Neuronal stem cell (in vitro differentiated cells): ENCODE results near the gene CACNG4.

Experiments
- DNase-seq: peaks from one replicate; pipeline ENCODE4 v3.0.0-alpha.2; 2013; ENCODE audit warnings: low spot score
- H2AFZ ChIP-seq: one replicate; pipeline ENCODE4 v1.6.1; 2013; ENCODE audit warnings: mild to moderate bottlenecking, low read length, inconsistent platforms
- H2AK5ac ChIP-seq: 2 replicates; pipeline ENCODE4 v1.6.1; 2013; ENCODE audit warnings: low read depth, mild to moderate bottlenecking, inconsistent platforms, low read length, moderate library complexity, mixed read lengths
- H2BK120ac ChIP-seq: 2 replicates; pipeline ENCODE4 v1.6.1; 2013; ENCODE audit warnings: low read depth, mild to moderate bottlenecking, inconsistent platforms, low read length, moderate library complexity, mixed read lengths
- H2BK12ac ChIP-seq: one replicate; pipeline ENCODE4 v1.6.1; 2013; ENCODE audit warnings: low read length, inconsistent platforms
- H2BK15ac ChIP-seq: 2 replicates; pipeline ENCODE4 v1.6.1; 2013; ENCODE audit warnings: mild to moderate bottlenecking, low read length, inconsistent platforms, mixed read lengths
- H2BK5ac ChIP-seq: one replicate; pipeline ENCODE4 v1.6.1; 2013; ENCODE audit warnings: inconsistent platforms, mild to moderate bottlenecking, low read length, moderate library complexity
- H3K14ac ChIP-seq: one replicate; pipeline ENCODE4 v1.6.1; 2013; ENCODE audit warnings: low read length, inconsistent platforms
- H3K18ac ChIP-seq: 2 replicates; pipeline ENCODE4 v1.6.1; 2013; ENCODE audit warnings: low read length, inconsistent platforms
- H3K23ac ChIP-seq: 2 replicates; pipeline ENCODE4 v1.6.1; 2013; ENCODE audit warnings: low read depth, mild to moderate bottlenecking, mixed read lengths, low read length, inconsistent platforms; ENCODE audit not compliant: poor library complexity
- H3K27ac ChIP-seq: replicated peaks from 3 replicates; pipeline ENCODE4 v1.5.1; 2013; ENCODE audit warnings: low read length, inconsistent platforms
- H3K27me3 ChIP-seq, 3 experiments: 2 replicates each; pipeline ENCODE4 v1.6.1; 2013; ENCODE audit warnings: low read length in 3 of 3, mild to moderate bottlenecking in 2 of 3, inconsistent platforms in 1 of 3, low read depth in 1 of 3, mixed read lengths in 1 of 3, moderate library complexity in 1 of 3; ENCODE audit not compliant: control insufficient read depth in 3 of 3, insufficient read depth in 3 of 3
- H3K36me3 ChIP-seq, 2 donors: replicated peaks in 1 of 2; 2 replicates each; pipeline ENCODE4 v1.6.1; 2013; ENCODE audit warnings: low read length in 2 of 2; ENCODE audit not compliant: control insufficient read depth in 2 of 2, insufficient read depth in 2 of 2
- H3K4ac ChIP-seq: 2 replicates; pipeline ENCODE4 v1.6.1; 2013; ENCODE audit warnings: inconsistent platforms, mild to moderate bottlenecking, low read length, moderate library complexity
- H3K4me1 ChIP-seq, 2 donors: 1 replicate in 1 of 2; 2 replicates in 1 of 2; pipeline ENCODE4 v1.6.1; 2013; ENCODE audit warnings: low read length in 2 of 2, low read depth in 1 of 2; ENCODE audit not compliant: control insufficient read depth in 2 of 2, insufficient read depth in 1 of 2
- H3K4me2 ChIP-seq: one replicate; pipeline ENCODE4 v1.6.1; 2013; ENCODE audit warnings: mild to moderate bottlenecking, low read length, inconsistent platforms; ENCODE audit not compliant: insufficient read depth, poor library complexity, severe bottlenecking
- H3K4me3 ChIP-seq, 2 donors: 2 replicates each; pipeline ENCODE4 v1.5.1; 2013; ENCODE audit warnings: low read length in 2 of 2, mild to moderate bottlenecking in 2 of 2, inconsistent platforms in 1 of 2, moderate library complexity in 1 of 2
- H3K79me1 ChIP-seq: one replicate; pipeline ENCODE4 v1.6.1; 2013; ENCODE audit warnings: low read depth, mild to moderate bottlenecking, inconsistent platforms, low read length, moderate library complexity
- H3K9ac ChIP-seq: one replicate; pipeline ENCODE4 v1.6.1; 2013; ENCODE audit warnings: mild to moderate bottlenecking, low read depth, low read length, inconsistent platforms; ENCODE audit not compliant: poor library complexity
- H3K9me3 ChIP-seq, 2 donors: replicated peaks in 1 of 2; 2 replicates each; pipeline versions ENCODE3 to v1.6.1; 2013; ENCODE audit warnings: low read length in 2 of 2, mild to moderate bottlenecking in 2 of 2, inconsistent platforms in 1 of 2, low read depth in 1 of 2, mixed read lengths in 1 of 2, moderate library complexity in 1 of 2; ENCODE audit not compliant: control insufficient read depth in 2 of 2, insufficient read depth in 1 of 2
- H4K8ac ChIP-seq: one replicate; pipeline ENCODE4 v1.6.1; 2013; ENCODE audit warnings: low read depth, mild to moderate bottlenecking, inconsistent platforms, low read length, moderate library complexity
- H4K91ac ChIP-seq: one replicate; pipeline ENCODE4 v1.6.1; 2013; ENCODE audit warnings: low read length, low read depth, mild to moderate bottlenecking, inconsistent platforms; ENCODE audit not compliant: poor library complexity
- WGBS, 2 donors: extraction: QIAGEN DNeasy Blood & Tissue Kit; methylation state at CpG; one replicate each; pipeline ENCODE4 v1.1.7; 2013; ENCODE audit warnings: missing lambda C conversion rate in 2 of 2, mixed read lengths in 1 of 2; ENCODE audit not compliant: insufficient read length in 2 of 2, insufficient replicate concordance in 1 of 2; ENCODE audit errors: extremely low coverage in 2 of 2; 5-methylcytosine and 5-hydroxymethylcytosine counted together

CACNG4 gene

DNA sequence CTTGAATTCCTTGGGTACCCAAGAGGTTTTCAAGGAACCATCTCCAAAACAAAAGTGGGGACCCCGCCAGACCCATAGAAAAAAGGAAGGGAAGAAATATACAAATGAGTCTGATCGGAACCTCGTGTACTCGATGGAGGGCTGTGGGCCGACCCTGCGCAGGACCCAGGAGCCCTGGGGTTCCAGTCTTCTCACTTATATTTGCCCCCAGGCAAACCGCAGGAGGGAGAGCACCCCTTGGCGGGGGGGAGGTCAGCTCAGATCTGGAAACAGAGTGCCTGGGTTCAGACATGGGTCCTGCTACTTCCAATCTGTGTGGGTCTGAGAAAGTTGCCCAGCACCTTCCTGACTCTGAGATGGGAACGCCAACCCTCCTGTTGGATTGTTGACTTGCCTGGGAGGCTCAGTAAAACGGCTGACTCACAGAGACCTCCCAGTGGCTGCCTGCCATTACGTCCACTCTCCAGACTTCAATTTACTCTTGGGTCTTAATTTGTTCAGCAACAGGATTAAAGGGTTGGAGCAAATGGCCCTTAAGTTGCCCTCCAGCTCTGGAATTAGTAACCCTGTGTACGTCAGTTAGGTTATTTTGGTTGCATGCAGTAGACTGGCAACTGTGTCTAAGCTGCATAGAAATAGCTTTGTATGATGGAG is 24.9 kb upstream of the CACNG4 start:
- peaks cover 5 to 6% of the 10 kb centered on the region in 2 donors for H3K9me3 ChIP-seq
- H3K36me3 ChIP-seq, result no peaks in the 10 kb centered on the region
- peaks cover 0 to 25% (median 0%) of the 10 kb centered on the region in 3 experiments for H3K27me3 ChIP-seq
- H3K14ac ChIP-seq, result no peak overlapping the region
- no peak overlapping the region for H2BK120ac ChIP-seq
- H3K4me2 ChIP-seq, result no peak overlapping the region
- H3K4ac ChIP-seq, result no peak overlapping the region
- H3K9ac ChIP-seq, result no peak overlapping the region
- no peak for DNase-seq
- H2BK5ac ChIP-seq, result no peak overlapping the region
- H2BK12ac ChIP-seq, result no peak overlapping the region
- H2BK15ac ChIP-seq, result no peak overlapping the region
- H2AK5ac ChIP-seq, result no peak overlapping the region
- H3K4me3 ChIP-seq, result no peak overlapping the region
- no peaks in the 10 kb centered on the region for H3K79me1 ChIP-seq
- H4K8ac ChIP-seq, result no peak overlapping the region
- no peak overlapping the region for H3K18ac ChIP-seq
- H2AFZ ChIP-seq, result no peak overlapping the region
- no peak overlapping the region for H3K23ac ChIP-seq
- no CpG with 5 or more reads among the region's 12 CpGs for WGBS, 2 donors
- H3K27ac ChIP-seq, result no peak overlapping the region
- H3K4me1 ChIP-seq, result peaks cover 3 to 6% of the 10 kb centered on the region in 2 donors
- H4K91ac ChIP-seq, result no peak overlapping the region

- Histone ChIP-seq H4K91ac (no peak overlapping the region), H3K18ac (no peak overlapping the region), H2BK12ac (no peak overlapping the region), H3K9me3 (peaks cover 5 to 6% of the 10 kb centered on the region in 2 donors), H3K79me1 (no peaks in the 10 kb centered on the region), H3K4me3 (no peak overlapping the region), H4K8ac (no peak overlapping the region), H3K27me3 (peaks cover 0 to 40% (median 0%) of the 10 kb centered on the region in 3 experiments), H3K4ac (no peak overlapping the region), H3K14ac (no peak overlapping the region), H3K23ac (no peak overlapping the region), H2BK5ac (no peak overlapping the region), H3K4me1 (peaks cover 3 to 10% of the 10 kb centered on the region in 2 donors), H2BK120ac (no peak overlapping the region), H2AK5ac (no peak overlapping the region), H3K9ac (no peak overlapping the region), H3K4me2 (no peak overlapping the region), H2BK15ac (no peak overlapping the region), H3K36me3 (no peaks in the 10 kb centered on the region), H2AFZ (no peak overlapping the region), H3K27ac (no peak overlapping the region)
- no peak for DNase-seq
- no CpG with 5 or more reads among the region's 3 CpGs for WGBS, 2 donors
Measured at GRCh38 chr17:66941249-66941648, 23.3 kb upstream of the CACNG4 start.

DNA sequence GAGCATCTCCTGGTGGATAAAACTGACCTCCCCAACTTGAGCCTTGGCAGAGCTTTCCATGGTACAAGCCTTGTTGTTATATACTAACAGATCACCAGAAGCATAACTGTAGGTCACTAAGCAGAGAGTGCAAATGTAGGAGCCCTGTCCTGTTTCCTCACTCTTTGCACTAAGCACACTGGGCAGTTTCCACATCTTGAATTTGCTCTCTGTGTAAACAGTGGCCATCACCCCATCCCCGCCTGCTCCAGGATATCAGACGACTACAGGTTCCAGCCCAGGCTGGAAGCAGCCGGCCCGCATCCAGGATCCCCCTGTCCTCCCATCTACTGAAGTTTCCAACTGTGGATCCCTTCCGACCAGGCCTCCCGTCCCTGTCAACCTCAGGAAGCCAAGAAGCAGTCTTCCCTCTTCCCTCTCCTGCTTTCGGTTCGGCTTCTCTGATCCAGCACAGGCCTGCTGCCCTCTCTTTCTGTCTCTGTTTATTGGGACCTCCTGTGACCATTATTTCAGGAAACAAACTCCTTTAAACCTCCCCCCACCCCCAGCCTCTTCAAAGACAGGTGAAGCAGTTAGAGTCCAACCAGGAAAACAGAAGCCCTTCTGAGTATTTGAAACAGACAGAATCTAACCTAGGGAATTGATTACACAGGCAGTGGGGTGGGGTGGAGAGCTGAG is 22.6 kb upstream of the CACNG4 start:
- Histone ChIP-seq H4K8ac (no peak overlapping the region), H3K9me3 (peaks cover 5 to 6% of the 10 kb centered on the region in 2 donors), H2AK5ac (no peak overlapping the region), H3K4me2 (no peak overlapping the region), H2AFZ (peak overlapping the region; percentile 72), H3K27ac (no peak overlapping the region), H3K27me3 (peaks cover 0 to 47% (median 0%) of the 10 kb centered on the region in 3 experiments), H2BK5ac (no peak overlapping the region), H2BK120ac (no peak overlapping the region), H3K14ac (no peak overlapping the region), H3K79me1 (no peaks in the 10 kb centered on the region), H3K4me1 (peaks cover 3 to 10% of the 10 kb centered on the region in 2 donors), H4K91ac (no peak overlapping the region), H3K4me3 (no peak overlapping the region), H3K23ac (no peak overlapping the region), H3K18ac (no peak overlapping the region), H3K36me3 (no peaks in the 10 kb centered on the region), H3K9ac (no peak overlapping the region), H2BK12ac (no peak overlapping the region), H2BK15ac (no peak overlapping the region), H3K4ac (no peak overlapping the region)
- DNase-seq, result no peak
- no CpG with 5 or more reads among the region's 8 CpGs for WGBS, 2 donors

- H2AK5ac ChIP-seq, result no peak overlapping the region
Measured at GRCh38 chr17:66942451-66943264, 21.8 kb upstream of the CACNG4 start.

More at GRCh38 chr17:66942451-66943264, 21.8 kb upstream of the CACNG4 start:
- H2BK15ac ChIP-seq, result no peak overlapping the region
- no peak overlapping the region for H4K8ac ChIP-seq
- H3K4me2 ChIP-seq, result no peak overlapping the region
- peaks cover 3 to 10% of the 10 kb centered on the region in 2 donors for H3K4me1 ChIP-seq
- H3K27ac ChIP-seq, result no peak overlapping the region
- no peak overlapping the region for H3K14ac ChIP-seq
- H3K27me3 ChIP-seq, result peaks cover 0 to 52% (median 0%) of the 10 kb centered on the region in 3 experiments
- no peaks in the 10 kb centered on the region for H3K36me3 ChIP-seq
- H2BK120ac ChIP-seq, result no peak overlapping the region
- H3K9me3 ChIP-seq, result peaks cover 2 to 5% of the 10 kb centered on the region in 2 donors
- H2AFZ ChIP-seq, result peak overlapping the region; percentile 72
- no peak overlapping the region for H4K91ac ChIP-seq
- H2BK12ac ChIP-seq, result no peak overlapping the region
- no peak overlapping the region for H3K4ac ChIP-seq
- H3K4me3 ChIP-seq, result peak overlapping the region in 1 of 2 donors; percentile 32
- H3K23ac ChIP-seq, result no peak overlapping the region
- no peak overlapping the region for H2BK5ac ChIP-seq
- H3K9ac ChIP-seq, result no peak overlapping the region
- no peak overlapping the region for H3K18ac ChIP-seq
- DNase-seq, result no peak
- WGBS, 2 donors, result no CpG with 5 or more reads among the region's 8 CpGs
- H3K79me1 ChIP-seq, result no peaks in the 10 kb centered on the region
